WTC11 (cell line): Measurements from ENCODE around the gene LEUTX. TPM values are rescaled to one million over a fixed set of nuclear protein-coding genes. Genes with fewer than 3 reads are reported as not detected.

Experiments used
- ATAC-seq: fragments of 200-7000 bp; cut with Tn5 transposase; 2 replicates; pipeline ENCODE4 v1.10.0; 2021; ENCODE audit warnings: mild to moderate bottlenecking, moderate library complexity
- CTCF ChIA-PET: fragments of 300-600 bp; sonication (Branson Sonifier 250); formaldehyde crosslinking; loops from one replicate; lab custom pipeline; 2021; ENCODE audit warnings: antibody characterized with exemption; lab: Charles Lee
- POLR2A ChIA-PET: fragments of 350-600 bp; sonication (Branson Sonifier 250); formaldehyde crosslinking; loops from one replicate; lab custom pipeline; 2021; ENCODE audit warnings: antibody characterized with exemption; lab: Charles Lee
- DNase-seq: peaks from one replicate; pipeline ENCODE4 v3.0.0; 2021; ENCODE audit warnings: low spot score
- H3K27ac Mint-ChIP-seq: 2 replicates; pipeline ENCODE4 v1.8.0; 2021; ENCODE audit warnings: mixed read lengths
- H3K27me3 Mint-ChIP-seq: 2 replicates; pipeline ENCODE4 v1.8.0; 2021; ENCODE audit warnings: low read depth, mild to moderate bottlenecking, moderate library complexity, mixed read lengths
- H3K36me3 Mint-ChIP-seq: 2 replicates; pipeline ENCODE4 v1.8.0; 2021; ENCODE audit warnings: mixed read lengths
- H3K4me1 Mint-ChIP-seq: 2 replicates; pipeline ENCODE4 v1.8.0; 2022; ENCODE audit warnings: mixed read lengths
- H3K4me3 Mint-ChIP-seq: 2 replicates; pipeline ENCODE4 v1.8.0; 2021; ENCODE audit warnings: mild to moderate bottlenecking, moderate library complexity, mixed read lengths
- H3K9me3 Mint-ChIP-seq: 2 replicates; pipeline ENCODE4 v1.8.0; 2021; ENCODE audit warnings: mixed read lengths
- AR ChIP-seq: fragments of 250-450 bp; sonication (Bioruptor Pico); IDR thresholded peaks from 2 replicates; pipeline ENCODE4 v1.9.0; 2021; ENCODE audit warnings: mild to moderate bottlenecking
- ATF1 ChIP-seq: sonication (generic); formaldehyde crosslinking; IDR thresholded peaks from 2 replicates; pipeline ENCODE4 v1.8.1; 2023; ENCODE audit warnings: mild to moderate bottlenecking, moderate library complexity, missing genetic modification reagents
- FOXP4 ChIP-seq: sonication (generic); formaldehyde crosslinking; IDR thresholded peaks from 2 replicates; pipeline ENCODE4 v1.8.0; 2022; ENCODE audit warnings: mild to moderate bottlenecking, missing genetic modification reagents
- JUN ChIP-seq: sonication (generic); formaldehyde crosslinking; IDR thresholded peaks from 2 replicates; pipeline ENCODE4 v1.8.0; 2023; ENCODE audit warnings: mild to moderate bottlenecking, missing genetic modification reagents
- MLX ChIP-seq: sonication (generic); formaldehyde crosslinking; IDR thresholded peaks from 2 replicates; pipeline ENCODE4 v1.8.1; 2023; ENCODE audit warnings: mild to moderate bottlenecking, missing genetic modification reagents, moderate library complexity
- NFYB ChIP-seq: sonication (generic); formaldehyde crosslinking; conservative IDR thresholded peaks from 2 replicates; pipeline ENCODE4 v1.8.0; 2022; ENCODE audit warnings: low read depth, missing genetic modification reagents
- SMAD4 ChIP-seq: sonication (generic); formaldehyde crosslinking; IDR thresholded peaks from 2 replicates; pipeline ENCODE4 v1.8.0; 2022; ENCODE audit warnings: mild to moderate bottlenecking, missing genetic modification reagents
- ZBTB43 ChIP-seq: sonication (generic); formaldehyde crosslinking; IDR thresholded peaks from 2 replicates; pipeline ENCODE4 v1.8.1; 2023; ENCODE audit warnings: mild to moderate bottlenecking, missing genetic modification reagents
- ZNF121 ChIP-seq: sonication (generic); formaldehyde crosslinking; IDR thresholded peaks from 2 replicates; pipeline ENCODE4 v1.8.0; 2023; ENCODE audit warnings: missing genetic modification reagents
- ZNF138 ChIP-seq: sonication (generic); formaldehyde crosslinking; conservative IDR thresholded peaks from 2 replicates; pipeline ENCODE4 v1.8.1; 2022; ENCODE audit warnings: mild to moderate bottlenecking, moderate library complexity, missing genetic modification reagents
- ZNF512 ChIP-seq: sonication (generic); formaldehyde crosslinking; IDR thresholded peaks from 2 replicates; pipeline ENCODE4 v1.8.1; 2022; ENCODE audit warnings: missing genetic modification reagents, borderline replicate concordance
- ZSCAN18 ChIP-seq: fragments of 250-450 bp; sonication (Bioruptor Pico); IDR thresholded peaks from 2 replicates; pipeline ENCODE4 v2.1.2; 2022; ENCODE audit warnings: mild to moderate bottlenecking, moderate library complexity
- total RNA-seq: library from RNA; stranded (reverse); gene quantifications from 3 replicates; pipeline ENCODE4 v1.2.3, GENCODE V29; 2021
- TF ChIP-seq, protein P1 (sequence below): sonication (generic); formaldehyde crosslinking; IDR thresholded peaks from 2 replicates; pipeline ENCODE4 v1.8.0; 2022; ENCODE audit warnings: mild to moderate bottlenecking, missing genetic modification reagents
- TF ChIP-seq, protein P2 (sequence below): sonication (generic); formaldehyde crosslinking; IDR thresholded peaks from 2 replicates; pipeline ENCODE4 v1.8.1; 2023; ENCODE audit warnings: mild to moderate bottlenecking, missing genetic modification reagents, borderline replicate concordance

LEUTX gene
- total RNA-seq, 1 experiment from 2014 or later: not detected

DNA sequence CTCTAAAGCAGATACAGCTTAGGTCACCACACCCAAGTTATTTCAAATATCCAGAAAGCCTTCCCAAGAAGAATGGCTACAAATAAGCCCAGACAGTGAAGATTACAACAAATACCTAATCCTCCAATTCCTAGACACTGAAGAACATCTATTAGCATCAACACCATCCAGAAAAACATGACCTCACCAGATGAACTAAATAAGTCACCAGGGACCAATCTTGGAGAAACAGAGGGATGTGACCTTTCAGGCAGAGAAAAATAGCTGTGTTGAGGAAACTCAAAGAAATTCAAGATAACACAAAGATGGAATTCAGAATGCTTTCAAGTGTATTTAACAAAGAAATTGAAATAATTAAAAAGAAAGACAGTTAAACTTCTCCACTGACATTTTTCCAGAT, 25.9 kb upstream of the LEUTX start:
- Mint-ChIP-seq H3K4me1 (no peaks in the 10 kb centered on the region), H3K4me3 (no peak overlapping the region), H3K36me3 (no peaks in the 10 kb centered on the region), H3K27me3 (peaks cover 35% of the 10 kb centered on the region)
- POLR2A ChIA-PET: no interaction called here
- no peak for DNase-seq
- no peak for TF ChIP-seq MLX
- TF ChIP-seq NFYB: no peak
- TF ChIP-seq FOXP4 (CRISPR knock-in tag): no peak
- TF ChIP-seq, protein P1, sequence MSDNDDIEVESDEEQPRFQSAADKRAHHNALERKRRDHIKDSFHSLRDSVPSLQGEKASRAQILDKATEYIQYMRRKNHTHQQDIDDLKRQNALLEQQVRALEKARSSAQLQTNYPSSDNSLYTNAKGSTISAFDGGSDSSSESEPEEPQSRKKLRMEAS (CRISPR knock-in tag): no peak
- TF ChIP-seq ZNF121 (CRISPR knock-in tag): no peak
- no peak for TF ChIP-seq AR (CRISPR knock-in tag)
- no peak for TF ChIP-seq ZBTB43 (CRISPR knock-in tag)
- TF ChIP-seq, protein P2, sequence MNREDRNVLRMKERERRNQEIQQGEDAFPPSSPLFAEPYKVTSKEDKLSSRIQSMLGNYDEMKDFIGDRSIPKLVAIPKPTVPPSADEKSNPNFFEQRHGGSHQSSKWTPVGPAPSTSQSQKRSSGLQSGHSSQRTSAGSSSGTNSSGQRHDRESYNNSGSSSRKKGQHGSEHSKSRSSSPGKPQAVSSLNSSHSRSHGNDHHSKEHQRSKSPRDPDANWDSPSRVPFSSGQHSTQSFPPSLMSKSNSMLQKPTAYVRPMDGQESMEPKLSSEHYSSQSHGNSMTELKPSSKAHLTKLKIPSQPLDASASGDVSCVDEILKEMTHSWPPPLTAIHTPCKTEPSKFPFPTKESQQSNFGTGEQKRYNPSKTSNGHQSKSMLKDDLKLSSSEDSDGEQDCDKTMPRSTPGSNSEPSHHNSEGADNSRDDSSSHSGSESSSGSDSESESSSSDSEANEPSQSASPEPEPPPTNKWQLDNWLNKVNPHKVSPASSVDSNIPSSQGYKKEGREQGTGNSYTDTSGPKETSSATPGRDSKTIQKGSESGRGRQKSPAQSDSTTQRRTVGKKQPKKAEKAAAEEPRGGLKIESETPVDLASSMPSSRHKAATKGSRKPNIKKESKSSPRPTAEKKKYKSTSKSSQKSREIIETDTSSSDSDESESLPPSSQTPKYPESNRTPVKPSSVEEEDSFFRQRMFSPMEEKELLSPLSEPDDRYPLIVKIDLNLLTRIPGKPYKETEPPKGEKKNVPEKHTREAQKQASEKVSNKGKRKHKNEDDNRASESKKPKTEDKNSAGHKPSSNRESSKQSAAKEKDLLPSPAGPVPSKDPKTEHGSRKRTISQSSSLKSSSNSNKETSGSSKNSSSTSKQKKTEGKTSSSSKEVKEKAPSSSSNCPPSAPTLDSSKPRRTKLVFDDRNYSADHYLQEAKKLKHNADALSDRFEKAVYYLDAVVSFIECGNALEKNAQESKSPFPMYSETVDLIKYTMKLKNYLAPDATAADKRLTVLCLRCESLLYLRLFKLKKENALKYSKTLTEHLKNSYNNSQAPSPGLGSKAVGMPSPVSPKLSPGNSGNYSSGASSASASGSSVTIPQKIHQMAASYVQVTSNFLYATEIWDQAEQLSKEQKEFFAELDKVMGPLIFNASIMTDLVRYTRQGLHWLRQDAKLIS: no peak
- no peak for TF ChIP-seq JUN (CRISPR knock-in tag)
- no peak for TF ChIP-seq ZSCAN18 (CRISPR knock-in tag)
- no peak for TF ChIP-seq ATF1 (CRISPR knock-in tag)
- TF ChIP-seq ZNF138 (CRISPR knock-in tag): no peak
- no peak for TF ChIP-seq SMAD4 (CRISPR knock-in tag)
- no peak for TF ChIP-seq ZNF512 (CRISPR knock-in tag)
- TF ChIP-seq, all 79 proteins: peak for 0
- CTCF ChIA-PET: interaction anchor here (1.2 kb wide), 1 partner anchor 40 kb away, joined by 3 read pairs; no protein-coding TSS in a partner anchor
- Mint-ChIP-seq H3K9me3 (no peaks in the 10 kb centered on the region), H3K27ac (no peak overlapping the region)
- ATAC-seq: no peak
